HG03280 (cell line): ENCODE data around the gene CHD8.
A peak's percentile ranks its signal among the peaks of the same experiment; 100 is the strongest.

ENCODE experiments used
- ATAC-seq: cut with Tn5 transposase; IDR thresholded peaks from one replicate; pipeline ENCODE4 v1.9.1; 2021; ENCODE audit warnings: mild to moderate bottlenecking, moderate library complexity; ENCODE audit not compliant: unreplicated experiment

CHD8 gene

GRCh38 chr14:21440859-21441258, 15.1 kb downstream of the CHD8 start:
- no peak for ATAC-seq

- peak; percentile 99 for ATAC-seq
Measured at GRCh38 chr14:21437063-21437901, 18.6 kb downstream of the CHD8 start.

DNA sequence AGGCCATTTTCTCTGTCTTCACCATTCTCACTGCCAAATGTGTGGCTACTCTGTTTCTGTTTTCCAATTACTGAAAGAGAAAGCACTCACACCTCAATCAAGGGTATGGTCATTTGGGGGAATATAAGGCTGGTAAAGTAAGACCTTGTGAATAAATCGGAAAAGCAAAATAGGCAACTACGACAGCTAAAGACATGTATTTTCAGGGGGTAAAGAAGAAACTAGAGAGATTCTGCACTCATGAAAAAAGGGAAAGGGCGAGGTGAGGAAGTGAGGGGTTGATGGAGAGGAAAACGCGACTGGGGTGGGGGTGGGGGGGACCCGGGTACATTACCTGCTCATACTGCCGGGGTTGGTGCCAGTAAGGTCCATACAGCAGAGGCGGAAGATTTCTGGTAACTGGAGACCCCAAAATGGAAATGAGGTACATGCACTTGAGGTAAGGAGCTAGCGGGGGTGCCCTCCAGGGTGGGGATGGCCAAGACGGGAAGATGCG, 19.3 kb downstream of the CHD8 start:
- ATAC-seq: no peak

DNA sequence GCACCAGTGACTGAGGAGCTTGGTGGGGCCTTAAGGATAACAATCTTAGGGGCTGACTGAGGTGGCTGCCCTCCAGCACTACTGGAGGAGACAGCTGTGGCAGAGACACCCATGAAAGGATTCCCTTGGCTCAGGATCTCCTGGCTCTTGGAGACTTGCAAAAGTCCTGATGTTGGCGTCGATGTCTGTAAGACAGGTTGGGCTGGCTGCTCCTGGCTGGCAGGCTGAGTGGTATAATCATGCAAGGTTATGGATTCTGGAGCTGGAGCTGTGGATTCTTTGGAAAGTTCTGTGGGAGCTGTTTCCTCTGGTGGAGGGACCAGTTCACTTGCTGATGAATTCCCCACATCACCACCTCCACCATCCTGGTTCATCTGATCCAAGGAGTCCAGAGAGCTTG, 24.8 kb downstream of the CHD8 start:
- no peak for ATAC-seq

DNA sequence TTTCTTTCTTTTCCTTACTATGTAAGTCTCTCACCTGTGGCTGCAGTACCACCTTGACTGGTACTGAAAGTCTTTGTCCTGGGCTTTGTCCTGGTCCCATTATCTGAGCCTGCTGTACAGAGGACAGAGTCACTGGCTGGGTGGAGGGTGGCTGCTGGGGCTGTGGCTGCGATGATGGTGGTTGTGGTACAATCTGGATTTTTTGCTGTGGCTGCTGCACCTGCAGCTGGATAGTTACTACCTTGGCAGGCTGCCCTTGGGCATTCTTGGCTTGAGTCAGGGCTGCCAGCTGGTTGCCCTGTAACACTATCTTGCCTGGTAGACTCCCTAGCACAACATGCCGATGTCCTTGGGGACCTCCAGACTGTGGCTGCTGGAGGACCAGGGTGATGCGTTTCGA, 27.0 kb downstream of the CHD8 start:
- ATAC-seq: no peak

GRCh38 chr14:21426692-21427091, 29.2 kb downstream of the CHD8 start:
- ATAC-seq: no peak

DNA sequence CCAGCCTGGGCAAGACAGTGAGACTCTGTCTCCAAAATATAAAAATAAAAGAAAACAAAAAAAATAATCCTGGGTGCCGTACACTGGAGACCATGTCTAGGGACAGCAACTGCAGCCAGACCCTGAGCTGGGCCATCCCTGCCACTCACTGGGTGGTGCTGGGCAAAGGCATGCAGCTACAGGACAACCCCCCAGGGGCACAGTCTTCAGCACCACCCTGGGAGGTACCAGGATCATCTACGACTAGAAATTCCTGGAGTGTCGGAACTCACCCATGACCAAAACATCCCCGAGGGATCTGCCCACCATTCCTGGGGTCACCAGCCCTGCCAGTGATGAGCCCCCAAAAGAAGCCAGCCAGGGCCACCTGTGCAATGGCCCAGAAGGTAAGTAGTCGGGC, 36.4 kb downstream of the CHD8 start:
- no peak for ATAC-seq

DNA sequence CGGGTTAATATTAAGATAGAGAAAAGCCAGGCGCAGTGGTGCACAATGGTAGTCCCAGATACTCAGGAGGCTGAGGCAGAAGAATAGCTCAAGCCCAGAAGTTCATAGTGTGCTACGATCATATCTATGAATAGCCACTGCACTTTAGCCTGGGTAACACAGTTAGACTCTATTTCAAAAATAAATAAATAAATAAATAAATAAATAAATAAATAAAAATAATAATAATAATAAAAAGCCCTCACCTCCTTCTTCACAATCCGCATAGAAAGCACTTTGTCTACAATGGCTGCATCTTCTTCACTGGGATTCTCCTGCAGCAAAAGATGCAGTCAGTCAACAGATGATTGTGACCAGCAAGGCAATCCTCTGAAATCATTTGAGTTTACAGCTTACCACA, 40.6 kb downstream of the CHD8 start:
- ATAC-seq: no peak

- no peak for ATAC-seq
Measured at GRCh38 chr14:21414137-21414631, 41.7 kb downstream of the CHD8 start.

- ATAC-seq: no peak
Measured at GRCh38 chr14:21408147-21408546, 47.8 kb downstream of the CHD8 start.

DNA sequence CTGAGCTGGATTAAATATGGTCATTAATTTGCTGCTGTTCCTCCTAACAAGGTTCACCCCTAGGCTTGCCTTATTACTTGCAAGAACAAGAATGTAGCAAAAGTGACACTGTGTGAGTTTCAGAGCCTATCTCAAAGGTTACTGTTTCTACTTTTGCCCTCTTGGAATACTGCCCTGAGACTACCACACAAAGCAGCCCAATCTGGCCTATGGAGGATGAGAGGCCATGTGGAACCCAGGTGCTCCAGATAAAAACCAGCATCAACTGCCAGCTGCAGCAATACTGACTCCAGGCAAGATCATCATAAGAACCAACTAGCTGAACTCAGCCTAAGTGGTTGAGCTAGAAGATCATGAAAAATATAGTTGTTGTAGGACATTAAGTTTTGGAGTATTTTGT, 49.7 kb downstream of the CHD8 start:
- ATAC-seq: no peak

- no peak for ATAC-seq
Measured at GRCh38 chr14:21405097-21405496, 50.8 kb downstream of the CHD8 start.

DNA sequence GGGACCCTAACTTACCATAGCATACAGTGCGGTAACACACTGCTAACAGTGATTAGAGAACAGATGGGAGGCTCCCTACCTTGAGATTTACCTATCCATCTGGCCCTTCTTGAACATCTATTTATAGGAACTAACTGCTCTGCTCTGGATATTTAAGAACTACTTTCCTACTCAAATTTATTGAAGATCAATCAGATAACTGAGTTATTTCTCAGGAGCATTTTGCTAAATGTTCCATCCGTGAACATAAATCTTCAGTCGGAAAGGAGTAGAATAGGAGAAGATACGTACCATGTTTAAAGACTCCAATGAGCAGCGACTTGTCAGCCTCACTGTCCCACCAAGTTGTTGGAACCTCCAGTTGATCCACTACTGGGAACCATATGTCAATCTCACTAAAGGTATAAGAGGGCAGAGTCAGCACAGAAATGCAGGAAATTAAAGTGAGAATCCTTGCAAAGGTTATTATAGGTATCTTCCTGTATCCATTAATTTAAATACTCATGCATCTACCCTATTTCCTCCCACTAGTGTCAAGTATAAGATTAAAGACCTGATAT, 56.5 kb downstream of the CHD8 start:
- ATAC-seq: no peak

GRCh38 chr14:21398901-21399300, 57.0 kb downstream of the CHD8 start:
- ATAC-seq: no peak

DNA sequence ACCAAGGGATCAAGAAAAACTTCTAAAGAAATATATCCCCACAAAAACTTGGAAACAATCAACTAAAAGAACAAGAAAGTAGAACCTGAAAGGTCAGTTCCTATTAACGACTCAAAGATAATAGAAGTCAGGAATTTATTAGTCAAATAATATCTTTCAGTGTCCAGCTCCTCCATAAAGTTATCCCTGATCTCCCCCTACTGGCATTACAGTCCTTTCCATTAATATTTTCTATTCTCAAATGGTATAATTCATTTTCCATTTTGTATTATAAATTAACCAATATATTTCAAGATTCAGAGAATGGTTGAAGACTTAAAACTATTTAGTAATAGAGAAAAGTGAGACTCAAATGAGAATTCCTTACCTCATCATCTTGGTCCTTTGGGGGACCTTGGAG, 60.5 kb downstream of the CHD8 start:
- ATAC-seq: no peak

DNA sequence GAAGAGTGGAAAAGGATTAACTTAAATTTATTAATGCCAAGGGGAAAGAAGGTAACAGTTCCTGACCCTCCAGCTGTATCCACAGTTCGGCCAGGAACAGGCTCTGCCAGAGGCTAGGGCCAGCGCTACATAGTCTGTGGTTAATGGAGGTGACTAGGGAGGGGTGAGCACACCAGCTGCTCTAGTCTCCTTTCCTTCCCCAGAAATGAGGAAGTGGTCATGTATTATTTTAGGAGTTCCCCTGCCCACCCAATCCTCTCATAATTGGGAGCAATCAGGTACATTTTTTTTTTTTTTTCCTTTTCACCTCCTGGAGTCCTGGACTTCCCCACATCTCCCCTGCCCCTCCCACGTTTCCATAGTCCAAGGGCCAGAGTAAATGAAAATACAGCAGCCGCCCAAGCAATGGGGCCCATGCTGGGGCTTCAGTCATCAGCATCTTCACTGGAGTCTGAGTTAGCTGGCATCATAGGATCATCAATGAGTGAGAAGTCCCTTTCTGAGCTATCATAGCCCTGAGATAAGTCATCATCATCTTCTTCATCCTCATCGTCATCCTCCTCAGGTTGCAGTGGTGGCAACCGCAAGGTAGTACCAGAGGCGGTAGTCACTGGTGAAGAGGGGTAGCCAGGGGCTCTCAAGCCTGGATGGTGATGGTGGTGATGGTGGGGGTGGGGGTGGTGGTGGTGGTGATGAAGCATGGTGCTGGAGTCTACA, 70.6 kb downstream of the CHD8 start:
- ATAC-seq: no peak

DNA sequence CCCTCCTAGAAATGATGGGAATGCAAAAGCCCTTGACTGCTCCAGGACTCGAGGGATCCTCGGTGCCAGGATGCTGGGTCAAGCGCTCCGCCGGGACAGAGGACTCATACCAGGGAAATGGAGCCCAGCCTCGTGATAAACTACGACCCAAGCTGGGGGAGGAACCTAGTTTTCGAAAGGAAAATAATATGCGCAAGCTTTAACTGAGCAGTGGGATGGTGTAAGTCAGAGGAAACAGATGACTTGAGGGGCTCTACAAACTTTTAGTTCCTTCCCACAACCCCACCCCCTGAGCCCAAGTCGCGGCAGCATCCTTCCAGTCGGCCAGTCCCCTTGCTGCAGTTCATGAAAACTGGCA, 71.5 kb downstream of the CHD8 start:
- peak; percentile 29 for ATAC-seq

DNA sequence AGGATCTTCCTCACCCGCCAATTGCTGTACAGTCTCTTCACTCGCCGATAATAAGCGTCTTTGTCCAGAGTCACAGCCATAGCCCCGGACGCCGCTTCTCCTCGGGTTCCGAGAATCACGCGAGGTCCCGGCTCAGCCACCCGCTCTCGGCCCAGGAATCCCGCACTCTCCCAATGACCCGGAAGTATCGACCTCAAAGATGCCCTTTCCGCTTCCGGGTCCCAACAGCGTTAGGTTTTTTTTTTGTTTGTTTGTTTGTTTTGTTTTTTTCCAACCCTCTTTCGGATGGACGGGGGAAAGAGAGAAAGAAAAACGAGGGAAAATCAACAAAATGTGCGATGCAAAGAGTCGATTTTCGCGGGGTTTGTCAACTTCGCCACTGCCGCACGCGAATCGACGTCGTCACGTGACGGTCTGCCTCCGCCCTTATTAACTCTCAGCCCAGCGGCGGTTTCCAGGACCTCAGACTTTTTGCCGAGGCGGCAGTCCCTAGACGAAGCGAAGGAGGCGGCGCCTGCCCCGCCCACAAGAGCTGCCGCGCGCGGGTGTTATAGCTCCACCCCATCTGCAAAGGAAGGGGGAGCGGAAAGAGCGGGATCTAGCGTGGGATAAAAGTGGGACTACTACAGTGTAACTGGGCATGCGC, 72.0 kb downstream of the CHD8 start, which contains the start of gene SUPT16H:
TSS of gene SUPT16H (minus strand) at position 172 of the 646 bp plus-strand sequence. CDS start at position 80, 92 bp downstream.
- ATAC-seq: peak; percentile 96

GRCh38 chr14:21382886-21383847, 72.8 kb downstream of the CHD8 start:
- ATAC-seq: no peak

GRCh38 chr14:21382095-21382494, 73.8 kb downstream of the CHD8 start:
- no peak for ATAC-seq
